Measurements from ENCODE around the gene ID3.
A peak's percentile ranks its signal among the peaks of the same experiment; 100 is the strongest.

Gene ID3

GRCh38 chr1:23559136-23559984 lies at the start of gene ID3:
ID3 (minus strand) TSS chr1:23559501; CDS start chr1:23559426, 75 bp downstream.
- peak; percentile 82 to 88 for DNase-seq (ENCODE audit: low read depth in 1 of 2, low spot score in 1 of 2)

GRCh38 chr1:23607944-23608343 lies 48.6 kb upstream of the ID3 start:
- DNase-seq (ENCODE audit: low read depth in 1 of 2, low spot score in 1 of 2): no peak

GRCh38 chr1:23601968-23602876 lies 42.9 kb upstream of the ID3 start:
- DNase-seq (ENCODE audit: low read depth in 1 of 2, low spot score in 1 of 2): no peak

- DNase-seq (ENCODE audit: low read depth in 1 of 2, low spot score in 1 of 2): no peak
Observed at GRCh38 chr1:23601135-23601967, 42.0 kb upstream of the ID3 start.

- no peak for DNase-seq (ENCODE audit: low read depth in 1 of 2, low spot score in 1 of 2)
Observed at GRCh38 chr1:23600283-23600682, 41.0 kb upstream of the ID3 start.

- DNase-seq (ENCODE audit: low read depth in 1 of 2, low spot score in 1 of 2): no peak
Observed at GRCh38 chr1:23599125-23599524, 39.8 kb upstream of the ID3 start.

GRCh38 chr1:23598424-23598823 lies 39.1 kb upstream of the ID3 start:
- no peak for DNase-seq (ENCODE audit: low read depth in 1 of 2, low spot score in 1 of 2)

GRCh38 chr1:23597635-23598388 lies 38.5 kb upstream of the ID3 start:
- no peak for DNase-seq (ENCODE audit: low read depth in 1 of 2, low spot score in 1 of 2)

GRCh38 chr1:23596382-23597358 lies 37.4 kb upstream of the ID3 start:
- DNase-seq (ENCODE audit: low read depth in 1 of 2, low spot score in 1 of 2): no peak

- DNase-seq (ENCODE audit: low read depth in 1 of 2, low spot score in 1 of 2): no peak
Observed at GRCh38 chr1:23594927-23595353, 35.6 kb upstream of the ID3 start.

GRCh38 chr1:23594149-23594907 lies 35.0 kb upstream of the ID3 start:
- no peak for DNase-seq (ENCODE audit: low read depth in 1 of 2, low spot score in 1 of 2)

- DNase-seq (ENCODE audit: low read depth in 1 of 2, low spot score in 1 of 2): no peak
Observed at GRCh38 chr1:23593556-23594148, 34.4 kb upstream of the ID3 start.

GRCh38 chr1:23593042-23593521 lies 33.8 kb upstream of the ID3 start:
- no peak for DNase-seq (ENCODE audit: low read depth in 1 of 2, low spot score in 1 of 2)

- DNase-seq (ENCODE audit: low read depth in 1 of 2, low spot score in 1 of 2): no peak
Observed at GRCh38 chr1:23592209-23592892, 33.0 kb upstream of the ID3 start.

GRCh38 chr1:23591460-23592208 lies 32.3 kb upstream of the ID3 start:
- DNase-seq (ENCODE audit: low read depth in 1 of 2, low spot score in 1 of 2): no peak

GRCh38 chr1:23590058-23590783 lies 30.9 kb upstream of the ID3 start:
- no peak for DNase-seq (ENCODE audit: low read depth in 1 of 2, low spot score in 1 of 2)
